Endothelial cell of umbilical vein (primary cell): Measurements from ENCODE around the gene DNAJC21. TPM values are rescaled to one million over a fixed set of nuclear protein-coding genes. Genes with fewer than 3 reads are reported as not detected.

ENCODE experiments used
- BruUV-seq: library from RNA; stranded (reverse); fragments of 400-500 nt; replicated peaks from 2 replicates; lab custom pipeline; 2021; lab: Mats Ljungman, UMichigan
- CTCF ChIA-PET: fragments of 300-600, 350-600 bp; sonication (Branson Sonifier 250); formaldehyde crosslinking; loops from one replicate; lab custom pipeline; 2021; ENCODE audit warnings: antibody characterized with exemption, inconsistent platforms; lab: Charles Lee
- POLR2A ChIA-PET: fragments of 300-600, 350-600 bp; sonication (Branson Sonifier 250); formaldehyde crosslinking; loops from one replicate; lab custom pipeline; 2021; ENCODE audit warnings: antibody characterized with exemption, inconsistent platforms; lab: Charles Lee
- DNase-seq: peaks from one replicate; pipeline ENCODE4 v3.0.0-alpha.2; 2011; ENCODE audit warnings: low read depth, low spot score
- FAIRE-seq: peaks from 2 replicates; lab custom pipeline; 2011; peaks lifted over from hg19 to GRCh38; lab: Jason Lieb, UNC
- H2AFZ ChIP-seq: 2 replicates; pipeline ENCODE4 v1.6.0; 2012; ENCODE audit warnings: low read depth, low read length, control low read depth, inconsistent platforms
- H3K27ac ChIP-seq: 2 replicates; pipeline ENCODE4 v1.5.1; 2011; ENCODE audit warnings: low read depth, mild to moderate bottlenecking, control low read depth, low read length, moderate library complexity; ENCODE audit not compliant: insufficient read depth
- H3K27me3 ChIP-seq, 2 experiments: 2 replicates each; pipeline versions ENCODE4 v1.6.0 to v1.6.1; 2011; ENCODE audit warnings: low read length in 2 of 2, mixed read lengths in 1 of 2; ENCODE audit not compliant: control insufficient read depth in 2 of 2, insufficient read depth in 2 of 2
- H3K36me3 ChIP-seq, 2 experiments: 2 replicates in 1 of 2; 3 replicates in 1 of 2; pipeline ENCODE4 v1.5.1; 2011; ENCODE audit warnings: low read length in 2 of 2, mild to moderate bottlenecking in 1 of 2, moderate library complexity in 1 of 2; ENCODE audit not compliant: control insufficient read depth in 2 of 2, insufficient read depth in 2 of 2; ENCODE audit errors: extremely low read depth in 1 of 2
- H3K4me1 ChIP-seq: 3 replicates; pipeline ENCODE4 v1.5.1; 2011; ENCODE audit warnings: mild to moderate bottlenecking, low read length; ENCODE audit not compliant: control insufficient read depth, insufficient read depth; ENCODE audit errors: extremely low read depth
- H3K4me2 ChIP-seq: 2 replicates; pipeline ENCODE4 v1.6.1; 2011; ENCODE audit warnings: low read length, control low read depth, mixed read lengths; ENCODE audit not compliant: insufficient read depth
- H3K4me3 ChIP-seq, 3 experiments: fragments of 200-600 bp in 1 of 3; sonication (generic), shearing (Covaris generic) in 1 of 3; replicated peaks in 1 of 3; 2 replicates each; pipeline ENCODE4 v1.5.1; 2011 to 2016; ENCODE audit warnings: control low read depth in 3 of 3, low read length in 3 of 3, mild to moderate bottlenecking in 2 of 3, inconsistent platforms in 1 of 3, low read depth in 1 of 3, moderate library complexity in 1 of 3; ENCODE audit not compliant: insufficient read depth in 1 of 3
- H3K79me2 ChIP-seq: 2 replicates; pipeline ENCODE4 v1.6.0; 2012; ENCODE audit warnings: low read length, inconsistent platforms; ENCODE audit not compliant: control insufficient read depth, insufficient read depth
- H3K9ac ChIP-seq: replicated peaks from 2 replicates; pipeline ENCODE3; 2011; ENCODE audit warnings: low read length, control low read depth; ENCODE audit not compliant: insufficient read depth; ENCODE audit errors: extremely low read depth
- H3K9me1 ChIP-seq: replicated peaks from 3 replicates; pipeline ENCODE4 v1.6.0; 2011; ENCODE audit warnings: mild to moderate bottlenecking, low read length; ENCODE audit not compliant: control insufficient read depth, insufficient read depth; ENCODE audit errors: extremely low read depth
- H3K9me3 ChIP-seq: replicated peaks from 2 replicates; pipeline ENCODE4 v1.5.1; 2012; ENCODE audit warnings: low read length, inconsistent platforms; ENCODE audit not compliant: control insufficient read depth, insufficient read depth
- H4K20me1 ChIP-seq: replicated peaks from 2 replicates; pipeline ENCODE3; 2011; ENCODE audit warnings: mild to moderate bottlenecking, low read length; ENCODE audit not compliant: control insufficient read depth, insufficient read depth; ENCODE audit errors: extremely low read depth
- CTCF ChIP-seq, 2 donors: IDR thresholded peaks; 1 replicate in 1 of 2; 2 replicates in 1 of 2; pipeline ENCODE4 v1.5.1; 2011; ENCODE audit warnings: low read length in 2 of 2, mild to moderate bottlenecking in 2 of 2, moderate library complexity in 2 of 2, control low read depth in 1 of 2, inconsistent platforms in 1 of 2, low read depth in 1 of 2; ENCODE audit not compliant: insufficient read depth in 1 of 2; ENCODE audit errors: extremely low read depth in 1 of 2
- EZH2 ChIP-seq: IDR thresholded peaks from 2 replicates; pipeline ENCODE4 v1.6.1; 2012; ENCODE audit warnings: borderline replicate concordance, low read depth, mild to moderate bottlenecking, moderate library complexity, low read length, inconsistent platforms; ENCODE audit not compliant: severe bottlenecking
- FOS ChIP-seq: IDR thresholded peaks from 2 replicates; pipeline ENCODE4 v1.6.1; 2011; ENCODE audit warnings: mild to moderate bottlenecking, low read length, moderate library complexity, borderline replicate concordance; ENCODE audit not compliant: insufficient read depth
- GATA2 ChIP-seq: IDR thresholded peaks from 2 replicates; pipeline ENCODE4 v1.7.0; 2011; ENCODE audit warnings: low read depth, mild to moderate bottlenecking, moderate library complexity, mixed read lengths, low read length; ENCODE audit not compliant: insufficient read length, insufficient read depth
- JUN ChIP-seq: IDR thresholded peaks from 2 replicates; pipeline ENCODE4 v1.6.1; 2011; ENCODE audit warnings: borderline replicate concordance, low read depth; ENCODE audit not compliant: insufficient read length, insufficient read depth
- MAX ChIP-seq: IDR thresholded peaks from 2 replicates; pipeline ENCODE4 v1.6.1; 2011; ENCODE audit not compliant: insufficient read depth, insufficient read length
- MYC ChIP-seq: IDR thresholded peaks from one replicate; pipeline ENCODE4 v1.6.1; 2011; ENCODE audit warnings: mild to moderate bottlenecking, low read depth, low read length
- POLR2A ChIP-seq: IDR thresholded peaks from 2 replicates; pipeline ENCODE4 v1.6.1; 2012; ENCODE audit warnings: low read depth, mild to moderate bottlenecking, control low read depth, low read length
- POLR2AphosphoS5 ChIP-seq: IDR thresholded peaks from 2 replicates; pipeline ENCODE4 v1.6.1; 2012; ENCODE audit warnings: low read depth, mild to moderate bottlenecking, control low read depth, low read length, moderate library complexity; ENCODE audit not compliant: insufficient read depth
- dilution Hi-C: fragments of 300-500 bp; cut with MboI; formaldehyde crosslinking; loops from one replicate; pipeline ENCODE4 v1.15.0; 2019; ENCODE audit warnings: low sequenced_read_pairs; ENCODE audit not compliant: extremely low pct_ligation_motif_present
- intact Hi-C: fragments of 100-400 bp; cut with micrococcal nuclease; formaldehyde crosslinking; loops from one replicate; pipeline ENCODE4 v1.10.0; 2022
- polyA plus RNA-seq, 4 experiments: library from polyadenylated mRNA; depleted of rRNA in 3 of 4; stranded (reverse) in 3 of 4; unstranded in 1 of 4; fragments of >200 nt; gene quantifications; 2 replicates each; pipeline versions ENCODE4 v1.2.1 to v1.2.3, GENCODE V29; 2011 to 2012; ENCODE audit warnings: missing spikeins in 1 of 4
- total RNA-seq: library from RNA; stranded (reverse); gene quantifications from 2 replicates; pipeline ENCODE4 v1.2.3, GENCODE V29; 2021

DNAJC21 gene
- total and polyA plus RNA-seq, 2 donors (not counting 3 experiments of a cell fraction or from before 2014, with no cell fraction given) = 5.3 to 39.4 TPM

GRCh38 chr5:34959323-34959722, 30.0 kb downstream of the DNAJC21 start:
- TF ChIP-seq GATA2 (no peak), MYC (no peak), FOS (no peak), MAX (no peak), EZH2 (no peak), POLR2A (no peak), JUN (no peak), CTCF (IDR thresholded peaks at IDR 0.05; ENCODE audit: extremely low read depth in 1 of 2, insufficient read depth in 1 of 2, low read depth in 1 of 2, low read length in 2 of 2) (no peak), POLR2AphosphoS5 (no peak)
- Histone ChIP-seq H3K9me1 (no peaks in the 10 kb centered on the region), H3K9ac (no peak overlapping the region), H3K4me1 (no peaks in the 10 kb centered on the region), H3K4me2 (no peak overlapping the region), H3K9me3 (no peaks in the 10 kb centered on the region), H3K79me2 (no peaks in the 10 kb centered on the region), H3K4me3 (no peak overlapping the region), H3K27ac (no peak overlapping the region), H3K27me3 (no peaks in the 10 kb centered on the region), H4K20me1 (no peaks in the 10 kb centered on the region), H2AFZ (no peak overlapping the region), H3K36me3 (no peaks in the 10 kb centered on the region)
- dilution Hi-C loops (no loop called here), intact Hi-C loops (no loop called here)
- FAIRE-seq (peak; percentile 43), DNase-seq (no peak)
- ChIA-PET CTCF (interaction anchor here (1.7 to 2.6 kb wide), 2 partner anchors 30 to 44 kb away, joined by 5 to 24 read pairs; partner anchors contain the start of gene DNAJC21), POLR2A (no interaction called here)
- no TSS peak for BruUV-seq
